ENCODE results near the gene LHFPL6. TPM values are rescaled to one million over a fixed set of nuclear protein-coding genes. Genes with fewer than 3 reads are reported as not detected.

The LHFPL6 gene
- total RNA-seq, 1 experiment from 2014 or later = 8.9 TPM

DNA sequence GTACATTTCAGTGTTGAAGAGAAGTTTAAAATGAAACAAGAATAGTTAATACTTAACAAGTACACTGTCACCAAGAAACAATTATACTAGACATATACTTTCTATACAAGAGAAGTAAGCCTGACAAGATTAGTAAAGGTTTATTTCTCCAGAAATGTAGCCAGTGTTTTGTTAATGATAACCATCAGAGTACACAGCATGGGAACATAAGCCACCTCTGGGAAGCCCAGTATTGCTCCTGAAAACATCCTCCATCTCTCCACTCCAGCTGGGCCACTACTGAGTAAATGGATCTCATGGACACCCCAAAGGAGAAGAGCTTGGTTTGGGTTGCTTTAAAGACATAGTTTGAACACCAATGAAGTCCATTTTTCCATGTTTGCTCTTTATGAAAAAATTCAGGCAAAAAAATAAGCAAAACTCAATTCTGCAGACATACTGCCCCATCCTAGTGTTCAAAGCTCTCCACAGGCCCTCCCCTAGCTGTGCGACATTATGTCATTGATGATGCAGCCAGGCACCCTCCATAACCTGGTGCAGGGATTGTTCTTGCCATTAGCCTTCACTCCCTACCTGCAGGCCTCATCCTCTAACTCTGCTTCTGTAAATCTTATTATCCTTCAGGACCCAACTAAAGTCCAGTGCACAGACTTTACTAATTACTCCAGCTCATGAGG lies 61.9 kb downstream of the LHFPL6 start:
- CTCF ChIA-PET = interaction anchor here (0.6 to 1.1 kb wide), 3 partner anchors 18 to 71 kb away, joined by 3 to 4 read pairs (median 3); partner anchors contain the start of gene LHFPL6
- H3K27me3 Mint-ChIP-seq (ENCODE audit: insufficient read depth, unreplicated experiment) = no peaks in the 10 kb centered on the region
- no peaks in the 10 kb centered on the region for H3K36me3 Mint-ChIP-seq (ENCODE audit: insufficient read depth, unreplicated experiment)
- no peak for DNase-seq (ENCODE audit: unreplicated experiment)
- no peaks in the 10 kb centered on the region for H3K4me1 Mint-ChIP-seq (ENCODE audit: insufficient read depth, unreplicated experiment)
- POLR2A ChIA-PET = no interaction called here
- no peak overlapping the region for H3K27ac Mint-ChIP-seq (ENCODE audit: low read depth, unreplicated experiment)
- H3K4me3 Mint-ChIP-seq (ENCODE audit: unreplicated experiment) = no peak overlapping the region
- no TSS peak for BruUV-seq (replicated peaks)
- H3K9me3 Mint-ChIP-seq (ENCODE audit: unreplicated experiment) = no peaks in the 10 kb centered on the region
- TF ChIP-seq, protein P1, sequence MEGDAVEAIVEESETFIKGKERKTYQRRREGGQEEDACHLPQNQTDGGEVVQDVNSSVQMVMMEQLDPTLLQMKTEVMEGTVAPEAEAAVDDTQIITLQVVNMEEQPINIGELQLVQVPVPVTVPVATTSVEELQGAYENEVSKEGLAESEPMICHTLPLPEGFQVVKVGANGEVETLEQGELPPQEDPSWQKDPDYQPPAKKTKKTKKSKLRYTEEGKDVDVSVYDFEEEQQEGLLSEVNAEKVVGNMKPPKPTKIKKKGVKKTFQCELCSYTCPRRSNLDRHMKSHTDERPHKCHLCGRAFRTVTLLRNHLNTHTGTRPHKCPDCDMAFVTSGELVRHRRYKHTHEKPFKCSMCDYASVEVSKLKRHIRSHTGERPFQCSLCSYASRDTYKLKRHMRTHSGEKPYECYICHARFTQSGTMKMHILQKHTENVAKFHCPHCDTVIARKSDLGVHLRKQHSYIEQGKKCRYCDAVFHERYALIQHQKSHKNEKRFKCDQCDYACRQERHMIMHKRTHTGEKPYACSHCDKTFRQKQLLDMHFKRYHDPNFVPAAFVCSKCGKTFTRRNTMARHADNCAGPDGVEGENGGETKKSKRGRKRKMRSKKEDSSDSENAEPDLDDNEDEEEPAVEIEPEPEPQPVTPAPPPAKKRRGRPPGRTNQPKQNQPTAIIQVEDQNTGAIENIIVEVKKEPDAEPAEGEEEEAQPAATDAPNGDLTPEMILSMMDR (IDR thresholded peaks at IDR 0.05; ENCODE audit: unreplicated experiment) = no peak
- intact Hi-C loops (cut with micrococcal nuclease) = no loop called here

DNA sequence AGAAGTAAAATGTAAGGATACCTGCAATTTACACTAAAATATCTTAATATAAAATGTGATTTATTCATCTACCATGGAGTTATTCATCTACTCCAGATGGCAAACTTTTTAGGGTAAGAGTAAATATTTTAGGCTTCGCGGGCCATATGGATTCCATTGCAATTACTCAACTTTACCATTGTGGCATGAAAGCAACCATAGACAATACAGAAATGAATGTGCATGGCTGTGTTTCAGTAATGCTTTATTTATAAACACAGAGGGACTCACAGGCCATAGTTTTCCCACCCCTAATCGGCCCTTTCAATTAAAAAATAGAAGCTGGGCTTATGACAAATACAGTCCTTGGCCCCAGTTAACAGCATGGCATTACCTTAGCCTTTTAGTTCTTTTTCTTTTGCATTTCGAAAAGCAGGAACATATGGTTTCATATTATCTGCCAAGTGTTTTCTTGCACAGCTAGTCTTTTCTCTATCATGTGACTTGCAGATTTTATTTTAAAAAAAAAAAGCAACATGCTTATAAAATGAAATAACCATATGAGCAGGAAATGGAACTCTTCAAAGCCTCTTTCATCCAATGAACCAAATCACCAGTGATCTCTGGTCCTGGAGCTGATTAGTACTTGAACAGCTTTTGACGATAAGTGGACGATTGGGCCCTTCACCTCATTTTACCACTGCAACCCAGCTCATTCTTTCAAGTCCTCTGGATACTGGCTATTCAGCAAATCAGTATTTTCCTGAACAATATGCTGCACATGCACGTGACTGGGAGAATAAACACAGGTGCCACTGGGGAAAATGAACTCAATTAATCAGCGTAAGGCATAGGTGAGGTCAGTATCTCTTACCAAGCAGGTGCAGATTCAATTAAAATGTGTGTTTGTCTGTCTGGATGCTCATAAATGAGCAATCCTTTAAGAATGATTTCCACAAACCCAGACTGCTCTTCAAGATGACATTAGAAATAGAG lies 63.9 kb downstream of the LHFPL6 start:
- H3K27ac Mint-ChIP-seq (ENCODE audit: low read depth, unreplicated experiment) = no peak overlapping the region
- ChIA-PET CTCF (no interaction called here), POLR2A (interaction anchor here (0.7 to 0.9 kb wide), 3 partner anchors 11 to 1665 kb away, joined by 3 to 4 read pairs (median 3); no protein-coding TSS in a partner anchor)
- H3K4me3 Mint-ChIP-seq (ENCODE audit: unreplicated experiment) = no peak overlapping the region
- no TSS peak for BruUV-seq (replicated peaks)
- DNase-seq (ENCODE audit: unreplicated experiment) = no peak
- no peaks in the 10 kb centered on the region for H3K27me3 Mint-ChIP-seq (ENCODE audit: insufficient read depth, unreplicated experiment)
- H3K36me3 Mint-ChIP-seq (ENCODE audit: insufficient read depth, unreplicated experiment) = no peaks in the 10 kb centered on the region
- no peaks in the 10 kb centered on the region for H3K9me3 Mint-ChIP-seq (ENCODE audit: unreplicated experiment)
- TF ChIP-seq, protein P1 (IDR thresholded peaks at IDR 0.05; ENCODE audit: unreplicated experiment) = no peak
- intact Hi-C loops (cut with micrococcal nuclease) = no loop called here
- no peaks in the 10 kb centered on the region for H3K4me1 Mint-ChIP-seq (ENCODE audit: insufficient read depth, unreplicated experiment)

DNA sequence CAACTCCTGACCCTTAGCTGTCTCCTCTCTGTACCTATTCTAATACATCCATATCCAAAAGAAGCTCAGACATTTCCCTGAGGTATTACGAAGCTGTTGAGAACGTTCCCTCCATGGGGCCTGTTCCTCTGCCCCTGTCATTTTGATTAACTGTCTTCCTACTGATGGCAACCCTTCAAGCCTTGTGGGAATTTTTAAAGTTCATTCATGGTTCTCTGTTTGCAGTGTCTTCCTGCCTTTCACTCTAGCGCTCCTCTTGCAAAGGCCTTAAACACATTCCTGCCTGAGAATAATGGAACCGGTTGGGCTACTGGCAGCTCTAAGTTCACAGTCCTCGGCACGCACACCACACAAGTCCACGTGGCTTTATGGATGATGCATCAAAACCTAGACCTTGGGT lies 66.1 kb downstream of the LHFPL6 start:
- POLR2A ChIA-PET = interaction anchor here (1.0 kb wide), 1 partner anchor 21 kb away, joined by 3 read pairs; no protein-coding TSS in a partner anchor
- CTCF ChIA-PET = interaction anchor here (0.7 to 1.0 kb wide), 2 partner anchors 75 to 79 kb away, joined by 3 to 6 read pairs; no protein-coding TSS in a partner anchor
- BruUV-seq (replicated peaks) = no TSS peak
- Mint-ChIP-seq H3K4me3 (ENCODE audit: unreplicated experiment) (no peak overlapping the region), H3K36me3 (ENCODE audit: insufficient read depth, unreplicated experiment) (no peaks in the 10 kb centered on the region), H3K4me1 (ENCODE audit: insufficient read depth, unreplicated experiment) (peaks cover 4% of the 10 kb centered on the region), H3K27me3 (ENCODE audit: insufficient read depth, unreplicated experiment) (no peaks in the 10 kb centered on the region), H3K27ac (ENCODE audit: low read depth, unreplicated experiment) (no peak overlapping the region), H3K9me3 (ENCODE audit: unreplicated experiment) (no peaks in the 10 kb centered on the region)
- intact Hi-C loops (cut with micrococcal nuclease) = no loop called here
- TF ChIP-seq, protein P1 (IDR thresholded peaks at IDR 0.05; ENCODE audit: unreplicated experiment) = no peak
- no peak for DNase-seq (ENCODE audit: unreplicated experiment)

- Mint-ChIP-seq H3K4me3 (ENCODE audit: unreplicated experiment) (no peak overlapping the region), H3K9me3 (ENCODE audit: unreplicated experiment) (no peaks in the 10 kb centered on the region), H3K27ac (ENCODE audit: low read depth, unreplicated experiment) (no peak overlapping the region), H3K36me3 (ENCODE audit: insufficient read depth, unreplicated experiment) (no peaks in the 10 kb centered on the region), H3K27me3 (ENCODE audit: insufficient read depth, unreplicated experiment) (no peaks in the 10 kb centered on the region), H3K4me1 (ENCODE audit: insufficient read depth, unreplicated experiment) (peaks cover 7% of the 10 kb centered on the region)
- no peak for DNase-seq (ENCODE audit: unreplicated experiment)
- no TSS peak for BruUV-seq (replicated peaks)
- intact Hi-C loops (cut with micrococcal nuclease) = no loop called here
- TF ChIP-seq, protein P1 (IDR thresholded peaks at IDR 0.05; ENCODE audit: unreplicated experiment) = no peak
- ChIA-PET CTCF (interaction anchor here (0.7 kb wide), 1 partner anchor 80 kb away, joined by 3 read pairs; no protein-coding TSS in a partner anchor), POLR2A (no interaction called here)
These were observed 66.7 kb downstream of the LHFPL6 start for GRCh38 chr13:39536274-39536673.

Measured in MCF 10A (cell line).